NCI-H1694 treated with DMSO at 0.1 percent for 48 hours (cell line): ENCODE measurements around the gene IFITM5.
"Not testable (repeated sequence)": the region's sequence is repeated elsewhere in the genome, so short reads cannot be mapped to it uniquely, and the experiment has no call there.

Experiments
- DNase-seq: peaks from one replicate; lab custom pipeline; 2025; lab: John Stamatoyannopoulos, UW

IFITM5 gene

DNA sequence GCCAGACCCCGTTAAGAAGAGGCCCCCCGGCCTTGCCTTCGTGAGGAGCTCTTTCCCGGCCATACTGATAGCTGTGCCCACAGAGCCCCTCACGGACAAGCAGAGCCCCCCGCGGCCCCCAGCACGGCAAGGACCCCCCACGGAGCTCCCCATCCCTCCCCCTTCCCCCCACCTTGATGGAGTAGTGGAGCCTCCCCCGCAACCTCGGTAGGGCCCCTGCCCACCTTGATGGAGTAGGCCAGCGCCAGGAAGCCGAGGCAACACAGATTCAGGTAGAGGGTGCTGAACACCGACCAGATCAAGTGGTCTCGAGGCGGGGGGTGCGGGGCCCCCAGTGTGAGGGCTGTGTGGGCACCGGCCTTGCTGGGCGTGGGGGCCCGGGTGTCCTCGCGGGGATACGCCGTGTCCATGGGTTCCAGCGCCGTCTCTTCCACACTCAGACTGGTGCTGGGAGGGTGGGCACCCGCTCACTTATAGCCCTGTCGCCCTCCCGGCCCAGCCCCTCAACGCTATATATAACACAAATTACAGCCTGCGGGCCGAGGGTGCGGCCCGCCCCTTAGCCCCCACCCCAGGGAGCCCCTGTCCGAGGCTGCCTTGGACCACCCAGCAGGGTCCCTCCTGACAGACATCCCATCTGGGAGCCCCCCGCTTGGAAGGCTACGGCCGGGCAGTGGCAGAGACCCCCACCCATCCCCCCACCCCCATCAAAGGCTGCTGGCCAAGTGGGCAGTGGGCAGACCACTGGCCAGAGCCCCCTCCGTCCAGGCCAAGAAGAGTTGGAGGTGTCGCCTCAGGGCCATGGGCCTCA, at the start of gene IFITM5:
IFITM5 (minus strand) TSS at position 446 of the 811 bp plus-strand sequence; CDS start at position 410, 36 bp downstream.
- DNase-seq: no peak

DNA sequence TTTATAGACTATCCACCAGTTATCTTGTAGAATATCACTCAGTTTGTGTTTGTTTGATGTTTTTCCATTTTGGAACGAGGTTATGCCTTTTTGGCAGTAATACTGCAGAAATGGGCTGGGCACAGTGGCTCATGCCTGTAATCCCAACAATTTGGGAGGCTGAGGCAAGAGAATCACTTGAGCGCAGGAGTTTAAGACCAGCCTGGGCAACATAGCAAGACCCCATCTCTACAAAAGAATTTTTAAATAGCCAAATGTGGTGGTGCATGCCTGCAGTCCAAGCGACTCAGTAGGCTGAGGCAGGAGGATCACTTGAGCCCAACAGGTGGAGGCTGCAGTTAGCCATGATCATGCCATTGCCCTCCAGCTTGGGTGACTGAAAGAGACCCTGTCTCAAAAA, 47.2 kb upstream of the IFITM5 start:
- no peak for DNase-seq

DNA sequence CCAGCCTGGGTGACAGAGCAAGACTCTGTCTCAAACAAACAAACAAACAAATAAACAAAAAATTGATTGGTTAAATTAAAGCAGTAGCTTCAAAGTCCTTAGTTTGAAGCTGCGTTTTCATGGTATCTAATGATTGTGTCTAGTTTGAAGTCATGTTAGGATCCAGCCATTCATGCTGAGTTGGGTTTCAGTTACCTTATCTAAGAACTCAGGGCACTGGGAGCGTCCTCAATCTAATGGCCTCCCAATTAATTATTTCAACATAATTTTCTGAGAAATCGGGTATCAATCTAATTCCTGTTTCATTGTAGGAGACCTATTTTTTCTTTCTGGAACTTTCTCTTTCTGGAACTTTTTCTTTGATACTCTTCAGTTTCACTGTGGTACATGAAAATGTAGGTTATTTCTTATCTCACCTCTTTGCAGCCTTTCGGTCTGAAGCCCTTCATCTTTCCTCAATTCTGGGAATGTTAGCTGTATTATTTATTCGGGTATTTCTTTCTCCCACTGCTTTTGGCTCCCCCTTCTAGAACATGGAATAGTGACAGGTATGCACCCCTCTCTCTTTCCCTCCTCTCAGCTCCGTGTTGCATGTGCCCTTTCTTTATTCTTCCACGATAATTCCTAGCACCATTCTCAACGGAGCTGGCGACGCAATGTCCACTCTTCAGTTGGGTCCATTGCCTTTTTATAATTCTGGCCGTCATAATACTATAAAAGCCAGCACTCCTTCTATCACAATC, 45.7 kb upstream of the IFITM5 start:
- DNase-seq: no peak

DNA sequence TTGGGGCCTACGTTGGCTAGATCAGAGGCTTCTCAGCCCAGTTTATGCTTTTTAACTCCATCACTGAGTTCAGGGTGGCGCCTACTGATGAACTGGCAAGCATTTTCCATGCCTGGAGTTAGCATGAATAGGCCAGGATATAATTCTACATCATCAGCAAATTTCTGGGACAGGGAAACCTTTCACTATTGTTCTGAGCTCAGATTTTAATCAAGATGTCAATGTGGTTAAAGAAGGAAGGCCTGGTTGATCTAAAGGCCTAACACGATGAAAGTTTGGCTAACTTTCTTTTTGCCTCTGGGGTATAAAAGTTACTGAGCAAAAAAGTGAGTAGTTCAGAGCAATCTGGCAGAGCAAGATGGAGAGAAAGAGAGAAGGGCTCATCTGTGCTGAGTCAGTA, 43.0 kb upstream of the IFITM5 start:
- DNase-seq: no peak

DNA sequence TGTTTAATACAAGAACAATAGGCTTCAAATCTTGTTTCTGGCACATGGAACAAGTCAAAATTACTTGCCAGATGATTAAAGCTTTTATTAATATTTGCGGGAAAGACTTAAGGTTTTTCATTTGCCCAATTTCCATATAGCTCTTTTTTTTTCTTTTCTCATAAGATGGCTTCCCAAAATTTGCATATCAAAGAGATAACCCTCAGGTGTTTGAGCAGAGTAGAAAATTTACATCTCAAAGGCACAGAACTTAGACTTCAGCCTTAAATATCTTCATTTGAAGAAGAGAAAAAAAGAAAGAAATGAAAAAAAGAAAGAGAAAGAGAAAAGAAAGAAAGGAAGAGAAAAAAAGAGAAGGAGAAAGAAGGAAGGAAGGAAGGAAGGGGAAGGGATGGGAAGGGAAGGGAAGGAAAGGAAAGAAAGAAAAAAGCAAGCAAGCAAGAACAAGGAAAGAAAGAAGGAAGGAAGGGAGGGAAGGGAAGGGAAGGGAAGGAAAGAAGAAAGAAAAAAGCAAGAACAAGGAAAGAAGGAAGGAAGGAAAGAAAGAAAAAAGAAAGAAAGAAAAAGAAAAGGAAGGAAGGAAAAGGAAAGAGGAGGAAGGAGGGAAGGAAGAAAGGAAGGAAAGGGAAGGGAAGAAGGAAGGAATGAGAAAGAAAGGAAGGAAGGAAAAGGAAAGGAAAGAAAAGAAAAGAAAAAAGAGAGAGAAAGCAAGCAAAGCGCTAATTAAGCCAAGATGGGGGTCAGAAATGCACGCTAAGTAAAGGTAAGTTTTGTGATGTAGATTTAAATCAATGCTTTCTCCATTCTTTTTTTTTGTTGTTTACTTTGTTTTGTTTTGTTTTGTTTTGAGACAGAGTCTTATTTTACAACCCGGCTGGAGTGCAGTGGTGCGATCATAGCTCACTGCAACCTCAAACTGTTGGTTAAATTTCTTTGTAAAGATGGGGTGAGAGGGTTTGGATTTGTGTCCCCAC, 41.5 kb upstream of the IFITM5 start:
- DNase-seq: no peak

DNA sequence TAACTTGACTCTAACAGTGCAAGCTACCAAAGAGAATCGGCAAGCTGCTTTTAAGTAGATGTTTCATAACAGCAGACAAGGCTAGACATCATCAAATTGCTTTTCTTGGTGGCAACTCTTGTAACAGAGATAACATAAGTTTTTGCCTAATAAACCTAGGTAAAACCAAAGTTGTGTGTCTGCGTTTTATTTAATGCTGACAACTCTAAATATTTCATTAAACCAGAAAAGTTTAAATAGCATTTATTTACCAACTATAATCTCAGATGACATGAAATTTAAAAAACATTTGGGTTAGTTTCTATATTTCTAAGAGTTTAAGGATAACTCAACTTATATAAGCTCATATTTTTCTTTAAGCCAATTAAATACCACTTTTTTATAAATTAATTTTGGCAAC, 40.6 kb upstream of the IFITM5 start:
- no peak for DNase-seq

DNA sequence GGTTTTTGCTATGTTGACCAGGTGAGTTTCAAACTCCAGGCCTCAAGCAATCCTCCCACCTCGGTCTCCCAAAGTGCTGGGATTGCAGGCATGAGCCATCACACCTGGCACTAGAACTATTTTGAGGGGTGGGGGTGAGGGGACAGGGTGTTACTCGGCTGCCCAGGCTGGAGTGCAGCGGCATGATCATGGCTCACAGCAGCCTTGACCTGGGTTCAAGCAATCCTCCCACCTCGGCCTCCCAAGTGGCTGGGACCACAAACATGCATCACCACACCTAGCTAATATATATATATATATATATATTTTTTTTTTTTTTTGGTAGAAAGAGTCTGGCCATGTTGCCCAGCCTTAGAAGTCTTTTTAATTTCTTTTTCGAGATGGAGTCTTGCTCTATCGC, 38.4 kb upstream of the IFITM5 start:
- DNase-seq: no peak

DNA sequence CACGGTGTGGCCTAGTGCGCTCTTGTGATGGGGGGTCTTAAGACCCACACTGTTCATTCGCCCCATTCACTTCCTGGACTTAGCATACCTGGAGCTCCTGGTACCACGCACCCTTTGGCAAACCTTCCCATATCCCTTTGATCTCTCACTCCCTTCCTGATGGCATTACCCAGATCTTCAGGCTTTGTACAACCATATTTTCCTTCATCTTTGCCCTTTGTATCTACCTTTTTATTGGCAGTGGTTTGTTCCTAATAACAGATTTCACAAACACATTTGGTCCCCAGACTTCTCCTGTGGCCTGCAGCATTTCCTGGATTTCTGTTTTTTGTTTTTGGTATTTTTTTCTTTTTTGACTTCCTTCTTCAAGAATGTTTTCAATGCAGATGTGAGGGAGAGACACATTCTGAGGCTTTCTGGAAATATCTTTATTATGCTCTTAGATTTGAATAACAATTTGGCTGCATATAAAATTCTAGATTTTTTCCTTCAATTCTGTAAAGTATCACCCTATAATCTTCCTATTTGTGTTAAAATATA, 37.4 kb upstream of the IFITM5 start:
- DNase-seq: no peak

DNA sequence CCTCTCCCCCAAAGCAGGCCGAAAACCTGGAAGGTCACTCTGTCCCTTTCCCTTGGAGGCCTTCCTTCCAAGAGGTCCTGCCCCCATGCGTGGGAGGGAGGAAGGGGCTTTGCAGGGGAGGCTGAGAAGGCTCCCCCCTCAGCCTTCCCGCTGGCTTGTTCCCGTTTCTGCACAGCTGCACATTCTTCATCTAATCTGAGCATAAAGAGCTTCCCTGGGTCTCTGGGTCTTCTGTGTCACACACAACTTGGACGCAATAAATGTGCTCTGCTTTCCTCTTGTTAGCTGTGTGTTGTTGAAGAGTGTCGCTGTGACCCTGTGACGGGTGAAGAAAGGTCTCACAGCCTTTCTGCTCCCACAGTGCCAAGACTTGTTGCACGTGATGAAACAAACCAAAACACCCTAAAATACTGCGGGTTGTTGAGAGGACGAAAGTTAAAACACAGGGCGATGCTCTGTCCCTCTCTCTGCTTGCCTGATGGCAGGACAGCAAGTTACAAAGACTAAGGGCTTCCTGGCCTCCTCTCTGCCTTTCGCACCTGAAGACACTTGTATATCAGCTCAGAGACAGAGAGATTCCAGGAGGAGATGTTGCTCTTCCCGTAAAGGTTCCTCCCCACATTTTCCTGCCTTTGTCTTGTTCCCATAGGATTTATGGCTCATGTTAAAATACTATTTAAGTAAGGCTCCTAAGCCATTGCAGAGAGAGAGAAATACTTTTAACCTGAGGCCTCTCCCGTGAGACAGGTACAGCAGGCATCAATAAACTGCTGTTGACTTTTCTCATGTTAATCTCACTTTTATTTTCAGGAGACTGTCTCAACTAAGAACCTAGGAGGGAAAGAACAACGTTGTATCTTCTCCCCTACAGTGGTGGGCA, 36.7 kb upstream of the IFITM5 start:
- no peak for DNase-seq

DNA sequence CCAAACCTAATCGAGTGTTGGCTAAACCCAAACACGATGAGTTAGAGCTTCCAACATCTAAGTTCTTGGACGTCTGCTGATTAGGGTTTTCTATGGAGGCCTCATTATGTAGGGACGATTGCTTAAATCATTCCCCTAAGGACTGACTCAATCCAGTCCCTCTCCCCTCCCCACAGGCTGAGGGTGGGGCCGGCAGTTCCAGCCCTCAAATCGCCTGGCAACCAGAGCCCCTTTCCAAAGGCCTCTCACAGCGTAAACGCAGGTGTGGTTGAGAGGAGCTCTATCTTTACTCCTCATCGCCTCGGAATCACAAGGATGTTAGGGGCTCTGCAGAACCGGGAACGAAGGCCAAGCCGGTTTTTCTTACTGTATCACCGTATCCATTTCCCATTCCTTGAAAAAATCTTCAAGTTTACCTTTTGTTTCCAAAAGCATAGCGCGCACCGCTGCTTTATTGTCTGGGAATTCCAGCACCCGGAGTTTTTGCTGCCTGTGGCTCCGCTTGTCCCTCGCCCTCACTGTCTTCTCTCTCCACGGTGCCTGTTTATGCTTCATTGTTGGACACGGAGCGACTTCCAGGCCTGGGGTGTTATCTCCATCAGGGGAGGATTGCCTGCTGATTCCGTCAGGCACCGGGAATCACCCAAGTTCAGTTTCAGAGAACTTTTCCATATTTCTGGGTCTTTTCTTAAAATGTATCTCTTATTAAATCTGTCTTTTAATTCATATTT, 35.1 kb upstream of the IFITM5 start:
- no peak for DNase-seq

DNA sequence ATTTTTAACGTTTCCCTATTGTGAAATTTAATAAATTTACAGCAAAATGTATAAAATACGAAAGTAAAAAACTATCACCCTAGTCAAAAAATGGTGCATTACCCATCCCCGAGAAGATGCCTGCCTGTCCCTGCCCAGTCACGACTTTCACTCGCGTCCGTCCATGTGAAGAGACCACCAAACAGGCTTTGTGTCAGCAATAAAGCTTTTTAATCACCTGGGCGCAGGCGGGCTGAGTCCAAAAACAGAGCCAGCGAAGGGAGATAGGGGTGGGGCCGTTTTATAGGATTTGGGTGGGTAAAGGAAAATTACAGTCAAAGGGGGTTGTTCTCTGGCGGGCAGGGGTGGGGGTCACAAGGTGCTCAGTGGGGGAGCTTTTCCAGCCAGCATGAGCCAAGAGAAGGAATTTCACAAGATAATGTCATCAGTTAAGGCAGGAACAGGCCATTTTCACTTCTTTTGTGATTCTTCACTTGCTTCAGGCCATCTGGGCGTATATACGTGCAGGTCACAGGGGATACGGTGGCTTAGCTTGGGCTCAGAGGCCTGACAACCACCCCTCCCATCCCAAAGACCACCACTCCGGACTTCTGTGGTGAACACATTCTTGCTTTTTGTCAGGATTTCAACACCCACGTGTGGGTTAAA, 34.4 kb upstream of the IFITM5 start:
- DNase-seq: not testable (repeated sequence)

DNA sequence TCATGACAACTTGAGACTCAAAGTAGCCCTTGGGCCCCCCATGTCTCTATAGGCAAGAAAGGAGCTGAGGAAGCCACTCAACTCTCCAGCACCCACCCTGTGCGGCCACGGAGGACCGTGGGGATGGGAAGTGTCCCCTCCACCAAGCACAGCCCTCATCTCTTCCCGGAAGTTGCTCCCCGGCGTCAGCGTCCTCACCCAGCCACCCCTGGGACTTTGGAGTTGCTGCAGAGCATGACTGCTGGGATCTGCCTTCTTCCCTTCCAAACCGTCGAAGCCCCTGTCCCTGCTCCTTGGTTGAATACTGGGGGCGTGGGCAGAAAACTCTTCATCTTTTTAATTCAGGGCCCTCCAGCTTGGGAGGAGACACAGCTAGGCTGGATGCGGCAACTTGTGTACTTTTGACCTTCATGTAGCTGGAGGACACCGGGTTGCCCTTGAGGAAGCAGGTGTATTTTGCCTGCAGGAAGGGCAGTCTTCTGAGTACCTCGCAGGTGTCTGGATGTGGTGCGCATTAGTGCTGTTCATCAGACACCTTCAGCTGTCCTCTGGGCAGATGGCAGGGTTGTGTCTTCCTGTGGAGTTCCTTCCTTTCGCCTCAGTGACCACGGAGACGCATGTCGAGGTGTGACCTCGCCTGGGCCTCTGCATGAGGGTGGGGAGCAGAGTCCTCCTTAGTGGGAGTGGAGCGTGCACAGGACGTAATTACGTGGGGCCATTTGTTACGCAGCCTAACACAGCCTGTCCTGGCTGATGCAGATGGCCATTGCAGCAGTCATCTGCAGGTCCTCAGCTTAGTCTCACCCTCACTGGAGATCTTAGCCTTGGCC, 33.5 kb upstream of the IFITM5 start:
- DNase-seq: no peak

DNA sequence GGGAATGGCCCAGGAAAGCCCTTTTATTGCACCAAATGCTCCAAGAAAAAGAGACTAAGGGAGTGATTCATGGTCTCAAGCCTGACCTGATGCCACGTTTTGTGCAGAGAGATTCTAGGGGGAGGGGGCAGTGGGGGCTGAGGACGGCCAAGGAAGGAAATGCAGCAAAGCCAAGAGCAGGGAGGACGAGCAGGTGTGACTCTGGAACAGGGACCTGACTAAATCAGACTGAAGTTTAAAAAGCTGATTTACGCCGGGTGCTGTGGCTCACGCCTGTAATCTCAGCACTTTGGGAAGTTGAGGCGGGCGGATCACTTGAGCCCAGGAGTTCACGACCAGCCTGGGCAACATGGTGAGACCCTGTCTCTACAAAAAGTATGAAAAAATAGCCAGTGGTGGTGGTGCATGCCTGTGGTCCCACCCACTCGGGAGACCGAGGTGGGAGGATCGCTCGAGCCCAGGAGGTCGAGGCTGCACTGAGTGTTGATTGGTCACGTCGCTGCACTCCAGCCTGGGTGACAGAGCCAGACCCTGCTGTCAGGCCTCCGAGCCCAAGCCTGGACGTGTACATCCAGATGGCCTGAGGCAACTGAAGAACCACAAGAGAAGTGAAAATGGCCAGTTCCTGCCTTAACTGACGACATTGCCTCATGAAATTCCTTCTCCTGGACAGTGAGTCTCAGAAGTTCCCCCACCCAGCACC, 32.2 kb upstream of the IFITM5 start:
- no peak for DNase-seq

DNA sequence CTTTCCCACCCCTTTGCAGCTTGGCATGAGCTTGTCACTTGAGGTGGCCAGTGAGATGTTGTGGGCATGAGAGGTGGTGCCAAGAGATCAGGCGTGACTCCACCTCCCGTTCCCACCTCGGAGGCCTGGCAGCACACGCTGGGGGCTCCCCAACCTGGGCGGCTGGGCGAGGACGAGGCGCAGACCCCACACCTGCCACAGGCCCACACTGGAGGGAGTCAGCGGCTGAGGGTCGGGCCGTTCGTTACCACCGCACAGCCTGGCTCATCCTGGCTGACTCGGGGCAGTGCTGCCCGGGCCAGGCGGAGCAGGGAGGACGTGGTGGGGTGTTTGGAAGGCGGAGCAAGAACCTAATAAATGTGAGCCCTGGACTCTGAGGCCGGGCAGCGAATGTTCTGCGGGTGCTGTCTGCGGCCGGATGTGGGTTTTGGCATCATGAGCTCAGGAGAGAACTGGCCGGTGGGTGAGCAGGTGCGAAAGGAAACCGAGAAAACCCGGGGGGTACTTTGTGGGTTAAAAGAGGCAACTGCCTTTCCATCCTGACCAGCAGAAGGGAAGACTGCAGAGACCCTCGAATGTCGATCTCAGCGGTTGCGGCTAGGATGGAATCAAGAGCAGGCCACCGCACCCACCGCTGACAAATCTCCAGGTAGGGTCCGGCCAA, 31.5 kb upstream of the IFITM5 start:
- DNase-seq: no peak

DNA sequence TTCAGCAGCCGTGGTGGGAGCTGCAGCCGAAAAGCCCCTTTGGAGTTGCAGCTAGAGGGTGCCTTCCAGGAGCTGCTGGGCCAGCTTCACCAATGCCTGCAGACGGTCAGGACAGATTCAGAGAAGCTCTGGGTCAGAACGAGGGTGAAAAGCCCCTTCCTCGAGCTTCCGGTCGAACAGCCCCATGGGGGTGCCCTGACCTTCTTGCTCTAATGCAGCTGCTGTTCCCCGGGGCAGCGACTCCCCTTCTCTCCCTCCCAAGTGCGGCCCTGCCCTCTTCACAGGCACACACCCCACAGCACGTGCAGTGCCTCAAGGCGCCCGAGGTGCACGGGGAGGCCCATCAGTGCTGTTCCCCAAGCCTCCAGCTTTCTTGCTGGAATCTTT, 31.0 kb upstream of the IFITM5 start:
- no peak for DNase-seq

DNA sequence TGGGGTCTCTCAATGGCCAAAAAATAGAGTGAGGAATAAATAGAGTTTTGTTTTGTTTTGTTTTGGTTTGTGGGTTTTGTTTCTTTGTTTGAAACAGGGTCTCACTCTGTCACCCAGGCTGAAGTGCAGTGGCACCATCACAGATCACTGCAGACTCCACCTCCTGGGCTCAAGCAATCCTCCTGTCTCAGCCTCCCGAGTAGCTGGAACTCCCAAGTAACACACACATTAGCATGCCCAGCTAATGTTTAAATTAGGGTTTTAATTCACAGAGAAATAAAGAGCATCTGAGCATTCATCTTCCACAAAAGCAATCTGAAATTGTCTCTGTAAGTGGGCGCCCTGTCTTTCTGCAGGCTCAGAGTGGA, 30.5 kb upstream of the IFITM5 start:
- no peak for DNase-seq

DNA sequence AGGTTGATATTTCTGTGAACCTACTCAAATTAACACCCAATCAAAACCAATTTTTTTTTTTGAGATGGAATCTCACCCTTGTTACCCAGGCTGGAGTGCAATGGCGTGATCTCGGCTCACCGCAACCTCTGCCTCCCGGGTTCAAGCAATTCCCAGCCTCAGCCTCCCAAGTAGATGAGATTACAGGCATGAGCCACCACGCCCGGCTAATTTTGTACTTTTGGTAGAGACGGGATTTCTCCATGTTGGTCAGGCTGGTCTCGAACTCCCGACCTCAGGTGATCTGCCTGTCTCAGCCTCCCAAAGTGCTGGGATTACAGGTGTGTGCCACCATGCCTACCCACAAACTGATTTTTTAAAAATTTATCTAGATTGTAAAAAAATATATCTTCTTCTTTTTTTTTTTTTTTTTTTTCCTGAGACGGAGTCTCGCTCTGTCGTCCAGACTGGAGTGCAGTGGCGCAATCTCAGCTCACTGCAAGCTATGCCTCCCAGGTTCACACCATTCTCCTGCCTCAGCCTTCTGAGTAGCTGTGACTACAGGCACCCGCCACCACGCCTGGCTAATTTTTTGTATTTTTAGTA, 29.3 kb upstream of the IFITM5 start:
- DNase-seq: not testable (repeated sequence)
